GM21526 (cell line): ENCODE data around the gene CABLES2.

Source experiments
- ATAC-seq: cut with Tn5 transposase; IDR thresholded peaks from one replicate; pipeline ENCODE4 v1.9.1; 2021; ENCODE audit warnings: moderate library complexity; ENCODE audit not compliant: unreplicated experiment, low FRiP score

CABLES2 gene

GRCh38 chr20:62406635-62407176, 379 bp downstream of the CABLES2 start:
- no peak for ATAC-seq

- no peak for ATAC-seq
Measured at GRCh38 chr20:62405981-62406513, 1.0 kb downstream of the CABLES2 start.

DNA sequence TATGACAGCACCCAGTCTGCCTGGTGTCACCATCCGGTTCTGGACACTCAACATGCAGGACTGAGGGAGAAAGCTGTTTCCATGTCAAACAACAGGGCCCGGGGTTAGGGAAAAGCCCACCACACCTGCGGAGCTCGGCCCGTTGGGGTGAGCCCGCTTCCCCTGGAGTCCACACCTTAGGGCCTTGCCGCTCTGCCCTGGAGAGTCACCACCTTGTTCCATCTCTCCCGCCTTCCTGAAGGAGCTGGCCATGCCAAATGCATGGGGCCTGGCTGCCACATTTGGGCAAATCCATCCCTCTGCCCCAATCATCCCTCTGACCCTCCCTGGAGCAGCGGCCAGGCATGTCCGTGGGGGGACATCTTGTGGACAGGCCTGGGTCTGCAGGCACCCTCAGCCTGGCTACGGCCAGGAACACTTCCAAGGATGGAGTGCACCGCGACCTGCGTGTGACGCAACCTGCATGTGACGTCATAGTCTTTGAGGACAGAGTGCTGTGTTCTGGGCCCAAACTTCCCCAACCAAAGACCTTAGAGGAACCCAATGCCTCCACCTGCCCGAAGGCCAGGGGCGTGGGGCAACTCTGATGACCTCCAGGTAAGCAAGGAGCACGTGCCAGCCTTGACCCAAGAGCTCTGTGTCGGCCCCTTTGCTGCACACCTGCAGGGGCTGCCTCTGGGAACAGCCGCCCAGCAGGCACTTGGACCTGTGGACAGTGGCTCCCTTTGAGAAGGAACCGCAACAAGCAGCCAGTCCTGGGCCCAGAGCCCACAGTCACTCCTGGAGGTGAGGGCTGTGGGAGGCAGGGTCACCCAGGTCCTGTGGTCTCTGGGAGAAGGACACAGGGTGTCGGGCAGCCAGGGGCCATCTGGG, 1.7 kb downstream of the CABLES2 start:
- ATAC-seq, result no peak

DNA sequence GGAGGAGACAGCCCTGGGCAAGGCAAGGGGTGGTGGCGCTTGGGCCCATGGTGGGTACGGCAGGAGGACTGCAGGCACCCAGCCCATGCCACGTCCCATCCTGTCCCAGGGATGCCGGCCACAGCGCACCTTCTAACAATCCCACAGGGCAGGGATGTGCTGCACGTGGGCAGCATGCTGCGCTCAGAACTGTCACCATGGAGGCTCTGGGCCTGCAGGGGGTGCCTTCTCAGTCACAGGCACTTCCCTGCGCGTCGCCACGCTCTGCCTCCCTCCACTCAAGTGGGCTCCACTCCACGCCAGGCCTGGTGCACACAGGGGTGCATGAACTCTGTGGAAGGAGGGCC, 2.4 kb downstream of the CABLES2 start:
- no peak for ATAC-seq

DNA sequence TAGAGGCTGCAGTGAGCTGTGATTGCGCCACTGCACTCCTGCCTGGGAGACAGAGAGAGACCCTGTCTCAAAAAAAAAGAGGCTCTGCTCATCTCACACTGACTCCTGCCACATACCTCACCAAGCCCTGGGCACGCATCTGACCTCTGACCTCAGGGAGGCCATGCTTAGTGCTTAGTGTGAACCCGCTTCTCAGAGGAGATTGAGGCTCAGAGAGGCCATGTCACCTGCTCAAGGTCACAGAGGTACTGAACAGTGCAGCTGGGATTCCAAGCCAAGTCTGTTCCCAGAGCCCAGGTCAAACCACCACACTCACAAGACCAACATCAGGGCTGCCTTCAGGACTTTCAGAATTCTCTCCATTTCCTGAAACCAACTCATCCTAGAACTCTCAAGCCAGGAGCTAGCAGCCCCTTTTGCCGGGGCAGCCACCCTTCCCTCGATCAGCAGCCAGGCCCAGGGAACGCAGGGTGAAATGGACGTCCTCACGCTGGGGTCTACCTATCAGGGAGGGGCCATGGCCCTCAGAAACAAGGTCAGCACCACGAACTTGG, 2.9 kb downstream of the CABLES2 start:
- no peak for ATAC-seq

GRCh38 chr20:62403331-62403730, 3.8 kb downstream of the CABLES2 start:
- no peak for ATAC-seq

DNA sequence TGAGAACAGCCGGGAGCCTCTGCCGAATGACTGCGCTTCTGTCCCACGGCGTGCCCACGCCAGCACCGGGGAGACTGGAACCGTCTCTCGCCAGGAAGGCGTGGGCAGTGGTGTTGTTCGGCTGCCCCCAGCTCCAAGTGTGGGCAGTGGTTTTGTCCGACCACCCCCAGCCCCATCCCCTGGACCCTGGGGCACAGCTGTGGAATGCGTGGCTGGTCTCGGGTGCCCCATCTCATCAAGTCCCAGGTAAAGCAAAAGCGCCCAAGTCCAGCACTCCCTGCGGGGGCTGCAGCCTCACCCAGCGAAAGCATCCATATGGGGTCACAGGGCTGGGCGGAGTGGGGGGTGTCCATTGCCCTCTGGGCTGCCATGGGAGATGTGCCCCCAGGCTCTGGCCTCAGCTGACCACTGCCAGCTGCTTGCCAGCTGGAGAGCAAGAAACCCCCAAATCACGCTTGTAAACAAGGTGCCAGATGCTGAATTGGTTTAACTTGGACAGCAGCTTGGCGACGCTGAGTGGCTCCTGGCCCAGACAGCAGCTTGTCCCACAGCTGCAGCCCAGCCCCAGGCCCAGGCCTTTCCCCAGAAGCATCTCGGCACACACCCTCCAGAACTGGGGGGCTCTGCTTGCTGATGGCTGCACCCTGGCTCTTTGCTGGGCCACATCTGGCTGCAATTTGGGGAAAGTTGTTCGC, 4.5 kb downstream of the CABLES2 start:
- ATAC-seq, result no peak

GRCh38 chr20:62401331-62401779, 5.7 kb downstream of the CABLES2 start:
- ATAC-seq, result no peak

- ATAC-seq, result no peak
Measured at GRCh38 chr20:62400541-62400940, 6.5 kb downstream of the CABLES2 start.

- ATAC-seq, result no peak
Measured at GRCh38 chr20:62400021-62400420, 7.1 kb downstream of the CABLES2 start.

- no peak for ATAC-seq
Measured at GRCh38 chr20:62398120-62398821, 8.8 kb downstream of the CABLES2 start.

- ATAC-seq, result no peak
Measured at GRCh38 chr20:62396367-62397239, 10.5 kb downstream of the CABLES2 start.

DNA sequence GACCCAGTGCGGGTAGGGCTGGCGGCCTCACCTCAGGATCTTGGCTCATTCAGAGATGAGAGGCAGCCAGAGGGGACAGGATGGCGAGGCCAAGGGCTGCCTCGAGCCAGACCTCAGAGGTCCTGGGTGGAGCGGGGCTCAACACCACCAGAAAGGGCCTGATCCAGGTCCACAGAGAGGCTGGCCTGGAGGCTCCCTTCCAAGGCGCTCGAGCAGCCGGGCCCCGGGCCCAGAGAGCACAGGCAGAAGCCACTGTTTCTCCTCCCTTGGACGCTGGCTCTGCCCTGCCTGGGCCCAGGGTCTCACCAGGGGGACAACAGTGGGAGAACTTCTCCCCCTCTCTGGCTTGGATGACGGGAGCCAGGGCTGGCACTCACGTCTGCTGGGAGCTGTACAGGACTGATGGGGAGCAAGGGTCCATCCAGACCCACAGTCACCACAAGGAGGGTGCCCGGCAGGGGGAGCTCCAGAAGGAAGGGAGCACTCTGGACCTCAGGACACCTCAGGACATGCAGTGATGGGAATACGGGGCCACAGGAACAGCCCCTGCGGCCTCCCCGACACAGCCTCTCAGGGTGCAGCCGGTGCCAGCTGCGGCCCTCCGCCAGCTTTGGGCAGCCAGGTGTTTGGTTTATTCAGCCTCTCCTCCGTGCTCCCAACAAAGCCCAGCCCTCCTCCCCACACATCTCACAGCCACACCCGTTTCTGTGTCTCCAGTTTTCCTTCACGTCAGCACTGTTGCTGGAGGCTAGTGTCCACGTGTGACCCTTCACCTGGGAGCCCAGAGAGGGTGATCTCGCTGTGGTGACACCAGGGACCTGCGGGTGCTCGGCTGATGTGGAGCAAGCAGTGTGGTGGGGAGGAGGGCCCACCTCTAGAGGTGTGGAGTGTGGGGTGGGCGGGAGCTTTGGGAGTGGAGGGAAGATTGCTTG, 11.5 kb downstream of the CABLES2 start:
- ATAC-seq, result no peak

DNA sequence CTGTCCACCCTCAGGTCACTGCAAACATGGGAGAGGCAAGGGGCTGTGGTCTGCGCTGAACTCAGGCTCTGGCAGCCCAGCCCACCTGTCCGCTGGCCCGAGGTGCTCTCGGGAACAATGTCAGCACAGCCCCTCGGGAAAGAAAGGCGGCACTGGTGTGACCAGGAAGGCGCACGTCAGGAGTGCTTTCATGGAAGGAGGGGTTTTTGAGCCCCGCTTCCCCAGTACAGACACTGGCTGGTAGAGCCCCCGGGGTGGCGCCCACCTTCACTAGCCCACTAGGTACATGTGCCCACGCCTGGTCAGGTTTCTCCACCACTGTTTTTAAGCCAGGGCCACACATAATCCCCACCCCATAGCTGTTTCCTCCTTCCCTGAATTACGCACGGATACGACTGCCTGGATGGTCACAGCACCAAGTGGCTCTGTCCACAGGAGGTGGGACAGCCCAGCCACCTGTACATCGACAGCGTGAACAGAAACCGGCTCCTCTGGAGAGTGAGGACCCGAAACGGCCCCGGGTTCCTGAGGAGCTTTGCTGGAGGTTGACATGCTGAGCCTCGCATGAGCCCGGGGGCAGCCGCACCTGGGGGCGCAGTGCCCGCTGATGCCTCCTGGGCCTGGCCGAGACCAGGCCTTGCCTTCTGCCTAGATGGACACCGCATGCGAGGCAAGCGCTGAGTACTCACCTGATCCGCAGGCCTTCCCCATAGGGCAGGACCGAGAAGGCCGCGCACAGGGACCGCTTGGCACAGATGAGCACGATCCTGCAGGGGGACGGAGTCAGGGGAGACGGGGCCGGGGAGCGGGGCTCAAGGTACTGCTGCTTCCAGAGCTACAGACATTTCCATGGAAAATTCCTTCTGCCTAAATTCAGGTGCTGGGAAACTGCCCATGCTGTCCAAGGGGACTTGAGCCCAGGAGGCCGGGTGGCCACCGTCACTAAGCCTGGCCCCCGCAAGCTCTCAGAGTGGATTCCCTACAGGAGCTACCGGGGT, 12.5 kb downstream of the CABLES2 start:
- ATAC-seq, result no peak

DNA sequence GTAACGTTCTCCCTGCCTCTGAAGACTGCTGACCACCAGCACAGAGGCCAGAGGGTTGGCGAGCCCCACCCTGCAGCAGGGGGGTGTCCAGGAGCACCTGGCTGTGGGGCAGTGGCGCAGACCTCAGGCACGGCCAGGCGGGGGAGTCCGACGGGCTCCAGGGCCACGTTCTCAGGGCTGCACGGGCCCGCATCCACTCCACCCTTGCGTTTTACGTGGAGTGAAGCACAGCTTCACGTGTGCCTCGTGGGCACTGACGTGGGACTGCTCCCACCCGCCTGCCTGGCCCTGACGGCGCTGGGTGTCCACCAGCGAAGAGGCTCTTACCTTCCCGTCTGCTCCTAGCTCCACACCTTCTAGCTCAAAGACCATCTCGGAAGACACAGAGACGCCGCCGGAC, 13.3 kb downstream of the CABLES2 start:
- ATAC-seq, result no peak

GRCh38 chr20:62393335-62393665, 13.8 kb downstream of the CABLES2 start:
- ATAC-seq, result no peak

DNA sequence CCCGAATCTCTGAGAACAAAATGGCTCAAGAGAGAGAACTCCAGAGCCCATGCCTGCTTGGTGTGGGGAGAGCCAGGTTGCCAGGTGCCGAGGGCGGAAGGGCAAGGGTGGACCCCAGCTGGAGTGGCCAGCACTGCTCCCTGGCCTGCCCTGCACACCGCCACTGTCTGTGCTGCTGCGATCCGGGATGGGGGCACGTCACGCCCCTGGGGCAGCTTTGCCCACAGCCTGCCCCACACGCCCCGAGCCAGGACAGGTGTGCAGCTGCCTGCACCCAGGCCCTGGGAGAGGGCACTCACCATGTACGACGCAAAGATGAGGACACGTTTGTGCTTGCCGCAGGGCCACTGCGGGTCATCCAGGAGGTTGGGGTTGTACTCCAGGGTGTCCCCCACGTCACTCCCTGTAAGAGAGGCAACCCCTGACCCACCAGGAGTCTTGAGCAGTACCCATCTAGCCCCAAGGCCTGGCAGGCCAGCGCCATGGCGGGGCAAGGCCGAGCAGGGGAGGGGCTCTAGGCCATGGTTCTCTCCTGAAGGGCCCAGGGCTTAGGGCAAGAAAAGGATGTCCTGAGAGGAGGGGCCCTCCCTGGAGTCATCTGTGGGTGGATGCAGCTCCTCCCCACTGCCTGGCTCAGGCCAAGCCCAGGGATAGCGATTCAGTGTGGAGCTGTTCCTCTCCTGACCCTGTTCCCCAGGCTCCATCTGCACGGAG, 14.3 kb downstream of the CABLES2 start:
- ATAC-seq, result no peak
